Measurements from ENCODE around the gene CLIC1.
"Not testable (repeated sequence)": the region's sequence is repeated elsewhere in the genome, so short reads cannot be mapped to it uniquely, and the experiment has no call there.

The CLIC1 gene

DNA sequence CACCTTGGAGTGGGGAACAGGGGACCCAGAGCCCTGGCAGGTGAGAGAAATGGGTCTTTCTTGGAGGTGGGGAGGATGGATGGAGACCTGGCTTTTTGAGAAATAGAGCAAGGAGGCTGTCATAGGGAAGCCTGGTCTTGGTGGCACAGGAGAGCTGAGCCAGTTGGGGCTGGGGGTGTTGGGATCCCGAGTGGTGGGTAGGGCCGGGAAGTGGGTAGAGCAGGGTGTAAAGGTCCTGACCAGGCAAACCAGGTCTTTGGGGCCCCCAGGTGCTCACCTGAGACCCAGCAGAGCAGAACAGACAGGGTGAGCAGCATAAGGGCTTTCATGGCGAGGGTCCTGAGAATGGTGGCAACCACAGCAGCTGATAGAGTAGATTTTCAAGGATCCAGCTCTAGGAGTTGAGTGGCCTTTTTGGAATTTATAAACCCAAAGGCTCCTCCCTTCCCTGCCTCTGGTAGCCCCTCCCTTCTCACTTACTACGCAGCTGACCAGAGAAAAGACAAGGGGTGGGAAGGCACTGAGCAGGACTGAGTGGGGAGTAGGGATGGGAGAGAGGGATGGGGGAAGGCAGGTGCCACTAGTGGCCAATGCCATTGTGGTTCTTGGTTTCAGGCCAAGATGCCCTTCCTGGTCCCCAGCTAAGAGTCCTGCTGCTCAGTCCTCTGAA is 14.8 kb downstream of the CLIC1 start, which contains the start of gene LY6G6C:
LY6G6C (minus strand) TSS at position 396 of the 670 bp plus-strand sequence; CDS start at position 329, 67 bp downstream.
- no peak for FAIRE-seq

DNA sequence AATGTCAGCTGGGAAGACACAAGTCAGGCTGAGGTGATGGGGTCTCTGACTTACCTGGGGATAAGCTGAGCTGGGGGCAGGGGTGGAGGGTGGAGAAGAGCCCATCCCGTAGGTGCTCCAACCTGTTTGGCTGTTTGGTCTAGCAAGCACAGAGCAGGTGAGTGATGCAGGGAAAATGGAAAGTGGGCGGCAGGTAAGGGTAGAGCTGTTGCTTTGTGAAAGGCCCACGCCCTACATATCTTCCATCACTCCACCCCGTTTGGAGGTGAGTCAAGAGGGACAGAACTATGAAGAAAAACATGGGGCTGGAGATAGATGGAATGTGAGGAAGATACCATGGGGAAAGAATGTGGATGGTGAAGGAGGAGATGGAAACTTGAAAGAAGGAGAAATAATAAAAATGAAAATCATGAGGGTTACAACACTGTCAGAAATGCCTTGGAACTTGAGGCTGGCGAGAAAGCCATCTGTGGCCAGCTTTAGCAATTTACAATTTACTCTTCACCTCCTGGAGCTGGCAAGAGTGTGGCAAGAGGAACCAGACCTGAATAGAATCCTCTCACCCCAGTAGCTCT is 16.0 kb downstream of the CLIC1 start:
- no peak for FAIRE-seq

DNA sequence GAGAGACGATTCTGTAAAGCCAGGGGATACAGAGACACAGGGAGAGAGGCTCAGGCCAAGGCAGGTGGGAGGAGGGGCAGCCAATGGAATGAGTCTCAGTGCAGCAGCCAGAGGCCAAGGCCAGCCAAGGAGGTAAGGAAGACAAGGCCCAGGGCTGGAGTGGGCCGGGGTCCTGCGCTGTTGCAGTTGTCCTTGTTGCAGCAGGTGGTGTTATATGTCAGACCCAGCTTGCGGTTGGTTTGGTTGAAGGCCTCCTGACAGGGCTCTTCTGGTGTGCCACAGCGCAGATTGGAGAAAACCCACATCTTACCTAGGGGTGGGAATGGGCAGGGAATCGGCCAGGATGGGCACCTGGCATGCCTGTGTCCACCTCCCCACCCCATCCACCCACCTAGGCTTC is 17.3 kb downstream of the CLIC1 start:
- FAIRE-seq: no peak

DNA sequence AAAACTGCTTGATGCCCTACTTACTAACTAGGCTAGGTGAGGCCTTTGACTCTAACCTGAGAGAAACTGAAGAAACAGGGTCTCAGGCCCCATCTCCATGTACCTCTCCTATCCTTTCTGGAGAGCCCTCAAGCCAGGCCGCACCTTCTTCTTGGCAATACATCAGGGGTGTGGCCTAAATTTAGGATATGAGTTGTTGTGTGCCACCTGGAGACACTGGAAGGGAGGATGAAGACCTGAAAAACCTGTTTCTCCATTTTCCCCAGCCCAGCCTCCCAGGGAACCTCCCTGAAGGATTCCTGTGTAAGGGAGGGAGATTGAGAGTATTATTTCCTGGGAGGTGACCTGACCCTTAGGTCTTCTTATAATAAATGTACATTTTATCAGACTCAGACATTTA is 18.1 kb downstream of the CLIC1 start:
- no peak for FAIRE-seq

DNA sequence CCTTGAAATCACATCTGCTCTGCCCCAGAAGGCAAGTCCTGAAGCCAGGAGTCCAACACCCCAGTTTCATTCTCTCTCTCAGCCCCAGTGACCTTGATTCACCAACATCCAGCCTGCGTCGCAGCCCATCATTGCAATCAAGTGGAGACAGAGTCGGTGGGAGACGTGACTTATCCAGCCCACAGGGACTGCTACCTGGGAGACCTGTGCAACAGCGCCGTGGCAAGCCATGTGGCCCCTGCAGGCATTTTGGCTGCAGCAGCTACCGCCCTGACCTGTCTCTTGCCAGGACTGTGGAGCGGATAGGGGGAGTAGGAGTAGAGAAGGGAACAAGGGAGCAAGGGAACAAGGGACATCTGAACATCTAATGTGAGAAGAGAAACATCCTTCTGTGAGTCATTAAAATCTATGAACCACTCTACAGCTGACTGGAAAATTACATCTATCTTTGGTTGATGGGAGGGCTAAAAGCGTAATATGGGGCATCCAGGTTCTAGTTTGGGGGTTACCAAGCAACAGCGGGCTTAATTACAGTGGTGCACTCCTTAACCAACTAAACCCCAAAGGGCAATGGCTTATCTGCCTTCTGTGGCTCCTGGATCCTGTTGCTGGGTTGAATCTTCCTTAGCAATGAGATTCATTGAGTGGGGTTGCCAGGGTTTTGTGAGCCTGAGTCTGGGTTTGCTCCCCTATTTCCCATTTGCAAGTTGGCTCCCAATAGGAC is 18.7 kb downstream of the CLIC1 start:
- no peak for FAIRE-seq

DNA sequence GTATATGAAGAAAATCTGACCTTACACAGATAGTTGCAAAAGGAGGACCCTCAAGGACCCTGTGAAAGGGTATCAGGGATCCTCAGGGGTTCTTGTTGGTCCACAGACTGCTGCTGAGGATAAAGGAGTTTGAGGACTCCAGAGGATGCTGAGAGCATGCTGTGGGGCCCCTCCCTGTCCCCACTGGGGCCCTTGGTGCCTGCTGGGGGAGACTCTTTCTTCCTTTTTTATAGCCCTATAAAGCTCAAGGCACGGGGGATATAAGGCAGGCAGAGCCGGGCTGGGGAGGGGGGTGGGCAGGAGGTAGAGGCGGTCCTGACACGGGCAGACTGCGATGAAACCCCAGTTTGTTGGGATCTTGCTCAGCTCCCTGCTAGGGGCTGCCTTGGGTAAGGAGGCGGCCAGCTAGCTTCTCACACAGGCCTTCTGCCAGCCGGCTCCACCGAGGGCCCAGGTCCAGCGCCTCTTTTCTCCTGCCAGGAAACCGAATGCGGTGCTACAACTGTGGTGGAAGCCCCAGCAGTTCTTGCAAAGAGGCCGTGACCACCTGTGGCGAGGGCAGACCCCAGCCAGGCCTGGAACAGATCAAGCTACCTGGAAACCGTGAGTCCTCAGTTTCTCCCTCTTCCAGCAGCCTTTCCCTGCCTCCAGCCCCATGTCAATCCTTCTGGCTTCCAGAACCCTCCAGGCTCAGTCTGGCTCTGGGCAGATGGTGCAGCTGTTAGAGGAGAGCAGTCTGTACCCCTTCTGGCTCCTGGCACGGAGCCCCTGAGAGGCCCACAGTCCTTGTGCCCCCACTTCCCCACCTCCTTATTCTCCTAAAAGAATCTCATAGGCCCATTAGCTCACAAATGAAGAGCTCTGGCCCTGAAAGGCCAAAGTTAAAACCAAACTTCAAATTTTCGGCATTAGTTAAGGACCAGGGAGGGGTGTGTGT is 21.0 kb downstream of the CLIC1 start, which contains the start of gene LY6G6D:
LY6G6D (plus strand) TSS at position 327 of the 937 bp plus-strand sequence; CDS start at position 335, 8 bp downstream.
- FAIRE-seq: no peak

DNA sequence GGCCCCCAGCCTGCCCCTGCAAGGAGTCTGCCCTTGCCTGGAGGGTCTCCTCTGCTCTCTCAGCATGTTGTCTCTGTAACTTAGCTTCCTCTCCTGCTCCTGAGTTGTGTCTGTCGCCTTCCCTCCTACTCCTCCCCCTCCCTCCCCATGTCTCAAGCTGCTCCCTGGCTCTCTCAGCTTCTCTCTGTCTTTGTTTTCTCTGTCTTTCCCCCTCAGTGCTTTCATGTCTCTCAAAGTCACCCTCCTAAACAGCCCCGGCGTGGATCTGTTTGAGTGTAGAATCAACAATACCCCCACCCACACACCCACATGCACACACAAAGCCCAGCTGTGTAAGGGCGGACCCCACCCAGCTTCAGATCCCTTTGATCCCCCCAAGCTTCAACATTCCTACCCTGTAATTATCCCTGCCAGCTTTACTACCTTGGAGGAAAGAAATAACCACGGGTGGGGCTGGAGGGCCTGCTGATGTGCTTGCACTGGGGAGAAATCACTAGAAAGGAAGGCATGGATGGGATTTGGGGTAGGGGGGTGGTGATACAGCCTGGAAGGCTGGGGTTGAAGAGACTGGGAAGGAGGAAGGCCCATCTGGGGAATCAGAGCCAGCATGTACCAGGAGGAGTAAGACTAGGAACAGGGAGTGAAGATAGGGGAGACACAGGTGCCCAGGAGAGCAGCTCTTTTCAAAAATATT is 22.2 kb downstream of the CLIC1 start:
- no peak for FAIRE-seq

DNA sequence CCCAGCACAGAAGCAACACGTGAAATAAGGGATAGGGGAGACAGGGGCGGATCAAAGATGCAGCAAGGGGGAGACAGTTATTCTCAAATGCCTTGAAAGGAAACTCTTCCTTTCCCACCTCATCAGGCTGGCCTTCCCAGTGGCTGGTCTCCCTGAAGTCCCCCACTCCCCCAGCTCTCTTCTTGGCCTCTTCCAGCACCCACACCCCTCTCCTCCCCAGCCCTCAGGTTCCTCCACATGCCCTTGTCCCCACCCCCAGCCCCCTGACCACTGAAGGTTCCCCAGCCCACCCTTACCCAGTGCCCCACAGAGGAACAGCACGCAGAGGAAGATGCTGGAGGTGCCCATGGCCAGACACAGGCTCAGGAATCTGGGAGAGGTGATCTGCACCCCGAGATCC is 22.9 kb downstream of the CLIC1 start:
- no peak for FAIRE-seq

DNA sequence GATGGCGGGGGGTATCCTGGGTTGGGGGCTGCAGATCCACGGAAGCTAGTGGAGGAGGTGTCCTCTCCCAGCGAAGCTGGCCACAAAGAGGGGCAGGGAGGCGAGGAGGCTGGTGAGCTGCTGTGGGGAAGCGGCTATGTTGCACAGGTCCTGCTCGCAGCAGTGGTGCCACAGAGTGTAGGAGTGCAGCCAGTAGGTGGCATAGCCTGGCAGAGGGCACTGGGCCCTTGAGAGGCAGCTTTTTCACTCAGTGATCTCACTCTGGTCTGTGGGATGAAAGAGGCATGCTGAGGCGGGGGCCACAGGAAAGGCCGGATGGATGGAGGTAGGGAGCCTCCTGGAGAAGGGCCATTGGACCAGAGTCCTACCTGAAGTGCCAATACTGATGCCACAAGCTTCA is 24.0 kb downstream of the CLIC1 start:
- FAIRE-seq: no peak

DNA sequence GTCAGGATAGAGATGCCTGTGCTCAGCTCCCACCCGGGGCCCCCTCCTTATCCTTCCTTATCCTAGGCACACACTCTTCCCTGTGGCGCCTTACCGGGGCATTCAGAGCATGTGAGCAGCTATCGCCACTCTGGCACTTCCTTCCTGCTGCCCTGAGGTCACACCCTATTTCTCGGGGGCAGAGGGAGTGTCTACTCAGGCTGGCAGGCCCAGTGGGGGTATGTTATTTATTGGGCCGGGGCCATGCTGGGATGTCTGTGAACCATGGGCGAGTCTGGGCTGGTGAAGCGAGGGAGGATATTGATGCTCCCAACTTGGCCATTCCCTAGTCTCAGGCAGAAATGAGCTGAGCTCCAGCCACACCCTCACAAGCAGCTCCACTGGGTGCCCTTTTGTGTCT is 25.1 kb downstream of the CLIC1 start:
- no peak for FAIRE-seq

DNA sequence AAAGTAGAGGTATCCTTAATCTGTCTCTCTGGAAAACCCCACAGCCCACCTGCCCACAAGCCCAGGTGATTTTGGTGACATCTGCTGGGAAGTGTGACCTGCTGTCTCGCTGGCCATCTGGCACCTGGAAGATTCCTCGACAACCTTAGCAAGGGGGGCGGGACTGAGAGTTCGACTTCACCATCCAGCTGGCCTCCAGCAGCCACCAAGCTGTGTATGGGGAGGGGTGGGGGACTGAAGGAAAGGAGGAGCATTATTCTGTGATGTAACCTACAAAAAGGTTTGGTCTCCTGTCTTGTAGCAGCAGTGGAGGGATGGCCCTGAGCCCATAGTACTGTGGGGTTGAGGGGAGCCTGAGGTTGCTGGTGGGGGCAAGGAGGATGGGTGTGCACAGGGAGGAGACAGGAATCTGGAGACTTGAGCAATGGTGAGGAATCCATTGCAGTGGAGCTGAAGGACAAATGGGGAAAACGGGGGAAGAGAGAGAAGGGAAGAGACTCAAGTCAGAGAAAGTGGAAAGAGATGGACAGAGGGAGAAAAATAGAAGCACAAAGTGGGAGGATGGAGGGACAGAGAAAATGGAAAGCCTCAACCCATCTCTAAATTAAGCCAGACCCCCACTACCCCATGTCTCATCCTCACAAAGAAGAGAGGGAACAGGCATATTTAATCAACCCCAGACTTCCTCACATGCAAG is 25.7 kb downstream of the CLIC1 start:
- FAIRE-seq: no peak

DNA sequence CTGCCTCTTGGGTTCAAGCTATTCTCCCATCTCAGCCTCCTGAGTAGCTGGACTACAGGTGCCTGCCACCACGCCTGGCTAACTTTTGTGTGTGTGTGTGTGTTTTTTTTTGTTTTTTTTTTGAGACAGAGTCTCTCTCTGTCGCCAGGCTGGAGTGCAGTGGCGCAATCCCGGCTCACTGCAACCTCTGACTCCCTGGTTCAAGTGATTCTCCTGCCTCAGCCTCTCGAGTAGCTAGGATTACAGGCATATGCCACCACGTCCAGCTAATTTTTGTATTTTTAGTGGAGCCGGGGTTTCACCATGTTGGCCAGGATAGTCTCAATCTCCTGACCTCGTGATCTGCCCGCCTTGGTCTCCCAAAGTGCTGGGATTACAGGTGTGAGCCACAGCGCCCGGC is 27.2 kb downstream of the CLIC1 start:
- FAIRE-seq: not testable (repeated sequence)

DNA sequence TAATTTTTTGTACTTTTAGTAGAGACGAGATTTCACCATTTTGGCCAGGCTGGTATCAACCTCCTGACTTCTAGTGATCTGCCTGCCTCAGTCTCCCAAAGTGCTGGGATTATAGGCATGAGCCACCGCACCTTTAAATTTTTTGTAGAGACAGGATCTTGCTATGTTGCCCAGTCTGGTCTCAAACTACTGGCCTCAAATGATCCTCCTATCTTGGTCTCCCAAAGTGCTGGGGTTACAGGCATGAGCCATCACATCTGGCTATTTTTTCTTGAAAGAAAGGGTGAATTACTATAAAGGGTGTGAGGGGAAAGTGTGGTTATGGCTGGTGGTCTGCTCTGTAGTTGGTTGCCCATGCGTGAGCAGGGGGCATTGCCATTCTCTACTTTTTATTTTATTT is 28.1 kb downstream of the CLIC1 start:
- FAIRE-seq: no peak

DNA sequence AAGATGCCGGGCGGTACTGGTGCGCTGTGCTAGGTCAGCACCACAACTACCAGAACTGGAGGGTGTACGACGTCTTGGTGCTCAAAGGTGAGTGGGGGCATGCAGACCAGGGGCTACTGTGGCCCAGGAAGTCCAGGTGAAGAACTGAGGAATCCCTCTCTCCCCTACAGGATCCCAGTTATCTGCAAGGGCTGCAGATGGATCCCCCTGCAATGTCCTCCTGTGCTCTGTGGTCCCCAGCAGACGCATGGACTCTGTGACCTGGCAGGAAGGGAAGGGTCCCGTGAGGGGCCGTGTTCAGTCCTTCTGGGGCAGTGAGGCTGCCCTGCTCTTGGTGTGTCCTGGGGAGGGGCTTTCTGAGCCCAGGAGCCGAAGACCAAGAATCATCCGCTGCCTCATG is 28.6 kb downstream of the CLIC1 start:
- no peak for FAIRE-seq

DNA sequence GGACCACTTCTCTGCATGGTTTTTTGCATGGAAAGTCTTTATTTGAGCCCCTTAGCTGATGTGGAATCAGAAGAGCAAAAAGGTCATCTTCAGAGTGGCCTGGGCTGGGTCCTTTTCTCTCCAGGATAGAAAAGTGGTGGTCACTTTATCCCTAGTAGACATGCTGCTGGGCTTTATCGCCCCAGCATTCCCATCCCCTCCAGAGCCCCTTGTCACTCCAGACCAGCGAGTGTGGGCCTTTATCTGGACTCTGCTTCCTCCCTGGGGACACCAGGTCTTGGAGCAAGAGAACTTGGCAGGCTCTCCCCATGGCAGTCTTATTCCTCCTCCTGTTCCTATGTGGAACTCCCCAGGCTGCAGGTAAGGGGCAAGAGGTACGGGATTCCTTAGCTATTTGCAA is 29.7 kb downstream of the CLIC1 start, which contains the start of gene LY6G6F:
LY6G6F (plus strand) TSS at position 268 of the 400 bp plus-strand sequence; CDS start at position 309, 41 bp downstream.
- no peak for FAIRE-seq

DNA sequence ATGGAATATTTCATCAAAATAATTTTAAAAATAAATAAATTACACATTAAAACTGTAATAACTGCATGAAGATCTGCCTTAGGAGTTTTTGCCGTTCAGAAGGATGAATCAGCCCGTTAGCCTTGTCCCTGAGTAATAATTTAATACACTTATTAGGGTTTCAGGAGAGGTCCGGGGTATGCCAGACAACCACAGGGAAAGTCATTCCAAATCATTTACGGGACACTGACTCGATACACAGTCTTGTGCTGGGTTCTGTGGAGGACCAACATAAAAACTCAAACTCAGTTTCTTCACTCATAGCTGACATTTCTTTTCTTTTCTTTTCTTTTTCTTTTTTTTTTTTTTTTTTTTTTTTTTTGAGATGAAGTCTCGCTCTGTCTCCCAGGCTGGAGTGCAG is 30.4 kb downstream of the CLIC1 start:
- FAIRE-seq: no peak

DNA sequence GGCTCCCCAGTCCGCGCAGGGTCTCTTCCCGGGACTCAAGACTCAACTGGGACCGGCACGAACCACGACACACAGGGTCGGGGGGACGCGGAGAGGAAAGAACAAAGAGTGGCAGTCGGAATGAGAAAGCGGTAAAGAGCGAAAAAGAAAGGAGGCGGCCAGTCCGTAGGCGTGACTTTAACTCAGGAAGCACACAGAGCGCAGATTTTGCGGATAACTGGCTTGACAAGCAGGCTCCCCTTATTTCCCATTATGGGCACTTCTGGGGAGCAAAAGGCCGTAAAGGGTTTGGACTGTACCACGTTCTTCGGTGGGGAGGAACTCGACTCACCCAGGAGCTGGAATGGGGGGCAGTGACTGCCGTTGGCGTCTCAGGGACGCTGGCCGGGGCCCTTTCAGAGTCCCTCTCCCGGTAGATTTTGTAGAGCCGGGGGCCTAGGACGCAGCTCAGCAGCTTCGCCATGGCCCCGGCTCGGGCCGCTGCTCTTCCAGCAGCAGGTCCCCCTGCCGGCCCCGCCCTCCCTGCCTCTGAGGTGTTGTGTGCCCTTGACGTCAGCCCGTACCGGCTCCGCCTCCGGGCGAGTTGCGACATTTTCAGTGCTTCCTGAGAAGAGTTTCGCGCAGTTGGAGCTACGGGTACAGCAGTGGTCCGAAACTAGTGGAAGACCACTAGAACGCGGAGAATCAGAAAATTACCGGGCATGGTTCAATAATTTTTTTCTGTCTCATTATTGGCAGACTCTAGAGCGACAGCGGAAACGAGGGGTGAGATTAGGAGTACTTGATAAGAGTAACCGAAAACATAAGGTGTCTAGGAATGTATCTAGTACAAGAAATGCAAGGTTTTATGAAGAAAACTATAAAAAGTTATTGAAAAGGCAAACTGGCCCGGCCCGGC is 33.3 kb downstream of the CLIC1 start, which contains the start of gene ABHD16A:
ABHD16A (minus strand) TSS at position 506 of the 898 bp plus-strand sequence; CDS start at position 463, 43 bp downstream.
- FAIRE-seq: no peak

DNA sequence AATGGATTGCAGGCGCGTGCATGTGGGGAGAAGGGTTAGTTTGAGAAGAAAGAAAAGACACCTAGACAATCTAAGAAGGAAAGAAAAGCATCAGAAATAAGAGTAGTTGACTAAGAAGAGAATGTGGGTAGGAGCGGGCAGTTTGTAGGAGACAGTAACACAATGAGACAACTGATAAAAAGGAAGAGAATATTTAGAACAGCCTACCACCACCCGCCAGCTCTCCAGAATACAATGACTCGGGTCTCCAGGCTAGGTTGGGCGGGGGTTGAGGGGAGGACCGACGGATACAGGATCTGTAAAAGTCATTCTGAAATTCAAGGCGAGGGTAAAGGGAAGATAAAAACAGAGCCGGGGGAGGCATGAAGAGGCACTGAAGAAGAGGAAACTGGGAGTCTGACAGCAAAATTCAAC is 33.9 kb downstream of the CLIC1 start:
- FAIRE-seq: no peak

DNA sequence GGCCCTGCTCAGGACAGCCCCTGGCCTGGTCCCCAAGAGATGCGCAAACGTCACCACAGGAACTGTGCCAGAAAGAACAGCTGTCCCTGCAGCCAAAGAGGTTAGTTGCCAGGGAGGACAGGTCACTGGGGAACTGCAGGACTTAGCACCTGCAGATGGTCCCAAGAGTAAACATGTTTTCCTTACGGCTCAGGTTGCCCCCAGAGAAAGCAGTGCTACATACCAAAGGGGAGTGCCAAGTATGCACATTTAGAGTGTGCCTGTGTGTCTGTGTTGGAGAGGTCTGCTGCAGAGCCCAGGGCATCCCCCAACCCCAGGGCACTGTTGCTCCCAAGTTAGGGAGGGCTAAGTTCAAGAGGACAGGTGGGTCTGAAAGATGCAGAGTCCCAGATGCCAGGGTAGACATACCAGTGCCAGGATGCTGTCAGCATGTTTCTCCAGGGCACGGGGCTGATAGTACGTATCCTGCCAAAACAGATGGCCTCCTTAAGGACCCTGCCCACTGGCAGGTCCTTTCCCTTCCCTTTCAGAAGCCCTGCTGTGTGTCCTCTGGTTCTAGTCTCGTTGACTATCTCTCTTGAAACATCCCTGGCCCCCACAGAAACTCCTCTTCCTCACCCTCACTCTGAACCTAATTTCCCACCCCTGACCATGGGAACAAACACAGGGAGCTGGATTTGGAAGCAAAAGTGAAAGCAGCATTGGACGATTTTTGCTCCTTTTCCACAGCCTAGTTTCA is 34.5 kb downstream of the CLIC1 start:
- no peak for FAIRE-seq

All from colon (tissue), 2 donors.